GM12878 (cell line): ENCODE results near the gene SLC22A23. TPM values are rescaled to one million over a fixed set of nuclear protein-coding genes. Genes with fewer than 3 reads are reported as not detected.

ENCODE experiments used
- ATAC-seq: fragments of 200-7000 bp; cut with Tn5 transposase; 3 replicates; pipeline ENCODE4 v1.9.1; 2020; ENCODE audit warnings: mild to moderate bottlenecking, moderate library complexity
- BruUV-seq: library from RNA; stranded (reverse); fragments of 400-500 nt; replicated peaks from 2 replicates; lab custom pipeline; 2021; lab: Mats Ljungman, UMichigan
- CTCF ChIA-PET: fragments of 300-600 bp; sonication (Branson Sonifier 250); formaldehyde crosslinking; extraction: SDS; loops from one replicate; lab custom pipeline; 2021; ENCODE audit warnings: inconsistent platforms; lab: Yijun Ruan, JAX
- POLR2A ChIA-PET: fragments of 350-600 bp; formaldehyde crosslinking; extraction: SDS; loops from one replicate; lab custom pipeline; 2021; ENCODE audit warnings: inconsistent platforms; lab: Charles Lee
- RAD21 ChIA-PET: fragments of 300-600 bp; sonication (Branson Sonifier 250); formaldehyde crosslinking; loops from one replicate; lab custom pipeline; 2023; ENCODE audit warnings: antibody characterized with exemption; ENCODE audit not compliant: unreplicated experiment; lab: Charles Lee
- SMC1A ChIA-PET: fragments of 300-600 bp; sonication (Branson Sonifier 250); formaldehyde crosslinking; loops from one replicate; lab custom pipeline; 2023; ENCODE audit not compliant: unreplicated experiment, uncharacterized antibody; lab: Charles Lee
- DNase-seq: peaks from one replicate; pipeline ENCODE4 v3.0.0-alpha.2; 2011; ENCODE audit warnings: low read depth, low spot score
- FAIRE-seq: peaks from 3 replicates; lab custom pipeline; 2011; peaks lifted over from hg19 to GRCh38; lab: Jason Lieb, UNC
- H2AFZ ChIP-seq: 2 replicates; pipeline ENCODE4 v1.6.0; 2011; ENCODE audit warnings: low read depth, low read length, control low read depth; ENCODE audit not compliant: control insufficient read depth
- H3K27ac ChIP-seq: 2 replicates; pipeline ENCODE4 v1.5.1; 2011; ENCODE audit warnings: control low read depth; ENCODE audit not compliant: control insufficient read depth, insufficient read depth
- H3K27me3 ChIP-seq, 2 experiments: replicated peaks in 1 of 2; 2 replicates each; pipeline versions ENCODE4 v1.6.0 to v1.6.1; 2011; ENCODE audit warnings: low read length in 1 of 2; ENCODE audit not compliant: control insufficient read depth in 2 of 2, insufficient read depth in 2 of 2
- H3K36me3 ChIP-seq, 2 experiments: 2 replicates each; pipeline ENCODE4 v1.5.1; 2011; ENCODE audit warnings: low read length in 1 of 2; ENCODE audit not compliant: control insufficient read depth in 2 of 2, insufficient read depth in 2 of 2
- H3K4me1 ChIP-seq: 2 replicates; pipeline ENCODE4 v1.6.1; 2011; ENCODE audit warnings: mild to moderate bottlenecking, low read length, moderate library complexity, mixed read lengths; ENCODE audit not compliant: control insufficient read depth, insufficient read depth
- H3K4me2 ChIP-seq: 2 replicates; pipeline ENCODE4 v1.6.0; 2011; ENCODE audit warnings: control low read depth; ENCODE audit not compliant: control insufficient read depth, insufficient read depth
- H3K4me3 ChIP-seq: fragments of 200-600 bp; sonication (generic); 2 replicates; pipeline ENCODE4 v1.5.1; 2016
- H3K79me2 ChIP-seq: 2 replicates; pipeline ENCODE4 v1.6.0; 2011; ENCODE audit warnings: low read length; ENCODE audit not compliant: control insufficient read depth, insufficient read depth
- H3K9ac ChIP-seq: 2 replicates; pipeline ENCODE4 v1.8.0; 2011; ENCODE audit warnings: low read length, control low read depth, mixed read lengths; ENCODE audit not compliant: control insufficient read depth, insufficient read depth
- H3K9me3 ChIP-seq: replicated peaks from 3 replicates; pipeline ENCODE4 v1.5.1; 2011; ENCODE audit warnings: mild to moderate bottlenecking, low read length; ENCODE audit not compliant: control insufficient read depth, insufficient read depth
- H4K20me1 ChIP-seq: 2 replicates; pipeline ENCODE4 v1.6.0; 2011; ENCODE audit not compliant: control insufficient read depth, insufficient read depth
- CBFB ChIP-seq: IDR thresholded peaks from 2 replicates; pipeline ENCODE4 v1.6.1; 2016; ENCODE audit warnings: antibody characterized with exemption, low read depth
- CBX5 ChIP-seq: sonication (generic); IDR thresholded peaks from 2 replicates; pipeline ENCODE4 v1.6.1; 2016; ENCODE audit warnings: low read depth, moderate library complexity, mild to moderate bottlenecking, inconsistent platforms
- CHD1 ChIP-seq: IDR thresholded peaks from 2 replicates; pipeline ENCODE4 v1.6.1; 2012; ENCODE audit warnings: low read depth, low read length, improper control_type of control experiment
- ETV6 ChIP-seq, 2 experiments: fragments of 450-650 bp in 1 of 2; IDR thresholded peaks in 1 of 2; conservative IDR thresholded peaks in 1 of 2; 2 replicates each; pipeline ENCODE4 v1.6.1; 2014; ENCODE audit warnings: antibody characterized with exemption in 1 of 2, borderline replicate concordance in 1 of 2, low read depth in 1 of 2, mild to moderate bottlenecking in 1 of 2, moderate library complexity in 1 of 2
- GATAD2B ChIP-seq: fragments of 450-650 bp; conservative IDR thresholded peaks from 2 replicates; pipeline ENCODE4 v1.6.1; 2017; ENCODE audit warnings: low read depth, mild to moderate bottlenecking, moderate library complexity
- RAD21 ChIP-seq: IDR thresholded peaks from 2 replicates; pipeline ENCODE4 v1.6.1; 2011; ENCODE audit warnings: mild to moderate bottlenecking, low read depth, low read length, moderate library complexity; ENCODE audit not compliant: insufficient read depth
- SUPT20H ChIP-seq: IDR thresholded peaks from 2 replicates; pipeline ENCODE4 v1.6.1; 2011; ENCODE audit warnings: low read depth, mild to moderate bottlenecking, low read length, moderate library complexity, borderline replicate concordance; ENCODE audit not compliant: control insufficient read depth
- YY1 ChIP-seq: IDR thresholded peaks from 2 replicates; pipeline ENCODE4 v1.6.1; 2011; ENCODE audit warnings: low read depth, mild to moderate bottlenecking, low read length
- ZSCAN29 ChIP-seq: fragments of 450-650 bp; IDR thresholded peaks from 2 replicates; pipeline ENCODE4 v1.6.1; 2017; ENCODE audit warnings: mild to moderate bottlenecking, moderate library complexity
- WGBS: methylation state at CpG from one replicate; pipeline ENCODE4 v1.1.6; 2016; ENCODE audit warnings: low lambda C conversion rate; ENCODE audit not compliant: insufficient replicate concordance, insufficient coverage; ENCODE audit errors: missing lambda C conversion rate; 5-methylcytosine and 5-hydroxymethylcytosine counted together
- in situ Hi-C: fragments of 300-500 bp; cut with MboI; formaldehyde crosslinking; loops from 9 replicates; pipeline ENCODE4 v1.14.3; 2018; ENCODE audit warnings: mixed read lengths
- intact Hi-C: fragments of 100-400 bp; cut with micrococcal nuclease; formaldehyde crosslinking; loops from one replicate; pipeline ENCODE4 v1.14.2; 2022; ENCODE audit not compliant: unreplicated experiment
- polyA plus RNA-seq, 11 experiments: library from polyadenylated mRNA; depleted of rRNA in 4 of 11; unstranded in 6 of 11; stranded (reverse) in 5 of 11; fragments of >200 nt; fragmentation: Nextera tagmentation in 4 of 11; fragmentation: Illumina TruSeq in 1 of 11; extraction: Ambion mirVana in 4 of 11; extraction: Trizol in 1 of 11; gene quantifications; 1 replicate in 1 of 11; 2 replicates in 10 of 11; pipeline versions ENCODE4 v1.2.1 to v1.2.3, GENCODE V29; 2011 to 2016; ENCODE audit warnings: inconsistent platforms in 2 of 11, missing spikeins in 2 of 11, low read depth in 1 of 11
- total RNA-seq, 4 experiments: library from RNA; depleted of rRNA in 3 of 4; stranded (reverse); fragments of >200 nt in 3 of 4; fragmentation: Illumina TruSeq in 1 of 4; extraction: Trizol in 1 of 4; gene quantifications; 2 replicates each; pipeline versions ENCODE4 v1.2.1 to v1.2.3, GENCODE V29; 2013 to 2021
- TF ChIP-seq, protein P1 (sequence below): fragments of 450-650 bp; formaldehyde crosslinking; IDR thresholded peaks from 2 replicates; pipeline ENCODE4 v1.5.0; 2022; ENCODE audit warnings: mild to moderate bottlenecking, missing genetic modification characterization
- TF ChIP-seq, protein P2 (sequence below): fragments of 450-650 bp; IDR thresholded peaks from 2 replicates; pipeline ENCODE4 v1.6.1; 2017; ENCODE audit warnings: mild to moderate bottlenecking, low read depth, inconsistent platforms; ENCODE audit not compliant: poor library complexity, severe bottlenecking
- TF ChIP-seq, protein P3 (sequence below): IDR thresholded peaks from 2 replicates; pipeline ENCODE4 v1.6.1; 2012; ENCODE audit warnings: low read length, inconsistent platforms
- TF ChIP-seq, protein P4 (sequence below): fragments of 150-350 bp; IDR thresholded peaks from 2 replicates; pipeline ENCODE4 v1.6.1; 2014; ENCODE audit warnings: mild to moderate bottlenecking, low read depth, low read length
- TF ChIP-seq, protein P5 (sequence below): IDR thresholded peaks from 2 replicates; pipeline ENCODE4 v1.6.1; 2011; ENCODE audit warnings: low read depth, low read length, improper control_type of control experiment, borderline replicate concordance

Gene SLC22A23
- total and polyA plus RNA-seq, 10 of the 15 experiments (the other 5 are each of a cell fraction or from before 2014, with no cell fraction given), result 0.20 to 2.4 (median 0.74) TPM

DNA sequence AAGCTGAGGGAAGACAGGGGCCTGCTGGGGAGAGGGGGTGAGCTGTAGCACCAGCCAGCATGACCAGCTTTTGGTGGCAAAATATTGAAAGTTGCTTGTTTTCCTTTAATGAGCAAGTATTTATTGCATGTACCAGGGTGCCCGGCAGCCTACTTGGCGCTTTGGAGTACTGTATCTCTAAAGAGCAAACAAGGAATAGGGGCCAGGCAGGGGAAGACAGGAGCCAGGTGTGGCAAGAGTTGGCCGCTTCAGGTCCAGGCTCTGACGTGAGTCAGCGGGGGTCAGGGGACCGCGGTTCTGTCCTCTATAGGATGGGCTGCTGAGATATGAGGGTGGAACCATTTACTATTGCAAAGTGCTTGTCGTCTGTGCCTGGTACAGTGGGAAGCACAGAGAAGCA lies 135.0 kb downstream of the SLC22A23 start:
- intact Hi-C loops, result no loop called here
- Histone ChIP-seq H3K27ac (no peak overlapping the region), H3K27me3 (no peaks in the 10 kb centered on the region; a peak in 1 of 4 replicates), H3K79me2 (no peaks in the 10 kb centered on the region), H3K9me3 (no peaks in the 10 kb centered on the region), H4K20me1 (no peaks in the 10 kb centered on the region), H3K4me3 (no peak overlapping the region), H3K9ac (no peak overlapping the region), H3K4me2 (no peak overlapping the region), H3K4me1 (peaks cover 9% of the 10 kb centered on the region), H2AFZ (no peak overlapping the region), H3K36me3 (no peaks in the 10 kb centered on the region)
- DNase-seq, result no peak
- RAD21 ChIA-PET, result no interaction called here
- BruUV-seq, result no TSS peak
- WGBS, result 66% methylated on average over 8 of the region's 8 CpGs
- no peak for FAIRE-seq
- POLR2A ChIA-PET, result interaction anchor here (1.0 kb wide), 1 partner anchor 16 kb away, joined by 3 read pairs; no protein-coding TSS in a partner anchor
- TF ChIP-seq ZSCAN29 (no peak), CBX5 (no peak), CBFB (no peak), GATAD2B (no peak), YY1 (no peak), CHD1 (no peak), ETV6 (conservative IDR thresholded peaks at IDR 0.05 in 1 of 2, IDR thresholded peaks at IDR 0.05 in 1 of 2; ENCODE audit: borderline replicate concordance in 1 of 2, low read depth in 1 of 2) (no peak), SUPT20H (no peak), RAD21 (no peak)
- TF ChIP-seq, protein P1, sequence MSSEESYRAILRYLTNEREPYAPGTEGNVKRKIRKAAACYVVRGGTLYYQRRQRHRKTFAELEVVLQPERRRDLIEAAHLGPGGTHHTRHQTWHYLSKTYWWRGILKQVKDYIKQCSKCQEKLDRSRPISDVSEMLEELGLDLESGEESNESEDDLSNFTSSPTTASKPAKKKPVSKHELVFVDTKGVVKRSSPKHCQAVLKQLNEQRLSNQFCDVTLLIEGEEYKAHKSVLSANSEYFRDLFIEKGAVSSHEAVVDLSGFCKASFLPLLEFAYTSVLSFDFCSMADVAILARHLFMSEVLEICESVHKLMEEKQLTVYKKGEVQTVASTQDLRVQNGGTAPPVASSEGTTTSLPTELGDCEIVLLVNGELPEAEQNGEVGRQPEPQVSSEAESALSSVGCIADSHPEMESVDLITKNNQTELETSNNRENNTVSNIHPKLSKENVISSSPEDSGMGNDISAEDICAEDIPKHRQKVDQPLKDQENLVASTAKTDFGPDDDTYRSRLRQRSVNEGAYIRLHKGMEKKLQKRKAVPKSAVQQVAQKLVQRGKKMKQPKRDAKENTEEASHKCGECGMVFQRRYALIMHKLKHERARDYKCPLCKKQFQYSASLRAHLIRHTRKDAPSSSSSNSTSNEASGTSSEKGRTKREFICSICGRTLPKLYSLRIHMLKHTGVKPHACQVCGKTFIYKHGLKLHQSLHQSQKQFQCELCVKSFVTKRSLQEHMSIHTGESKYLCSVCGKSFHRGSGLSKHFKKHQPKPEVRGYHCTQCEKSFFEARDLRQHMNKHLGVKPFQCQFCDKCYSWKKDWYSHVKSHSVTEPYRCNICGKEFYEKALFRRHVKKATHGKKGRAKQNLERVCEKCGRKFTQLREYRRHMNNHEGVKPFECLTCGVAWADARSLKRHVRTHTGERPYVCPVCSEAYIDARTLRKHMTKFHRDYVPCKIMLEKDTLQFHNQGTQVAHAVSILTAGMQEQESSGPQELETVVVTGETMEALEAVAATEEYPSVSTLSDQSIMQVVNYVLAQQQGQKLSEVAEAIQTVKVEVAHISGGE (CRISPR knock-in tag), result no peak
- TF ChIP-seq, protein P2, sequence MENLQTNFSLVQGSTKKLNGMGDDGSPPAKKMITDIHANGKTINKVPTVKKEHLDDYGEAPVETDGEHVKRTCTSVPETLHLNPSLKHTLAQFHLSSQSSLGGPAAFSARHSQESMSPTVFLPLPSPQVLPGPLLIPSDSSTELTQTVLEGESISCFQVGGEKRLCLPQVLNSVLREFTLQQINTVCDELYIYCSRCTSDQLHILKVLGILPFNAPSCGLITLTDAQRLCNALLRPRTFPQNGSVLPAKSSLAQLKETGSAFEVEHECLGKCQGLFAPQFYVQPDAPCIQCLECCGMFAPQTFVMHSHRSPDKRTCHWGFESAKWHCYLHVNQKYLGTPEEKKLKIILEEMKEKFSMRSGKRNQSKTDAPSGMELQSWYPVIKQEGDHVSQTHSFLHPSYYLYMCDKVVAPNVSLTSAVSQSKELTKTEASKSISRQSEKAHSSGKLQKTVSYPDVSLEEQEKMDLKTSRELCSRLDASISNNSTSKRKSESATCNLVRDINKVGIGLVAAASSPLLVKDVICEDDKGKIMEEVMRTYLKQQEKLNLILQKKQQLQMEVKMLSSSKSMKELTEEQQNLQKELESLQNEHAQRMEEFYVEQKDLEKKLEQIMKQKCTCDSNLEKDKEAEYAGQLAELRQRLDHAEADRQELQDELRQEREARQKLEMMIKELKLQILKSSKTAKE, result no peak
- TF ChIP-seq, protein P3, sequence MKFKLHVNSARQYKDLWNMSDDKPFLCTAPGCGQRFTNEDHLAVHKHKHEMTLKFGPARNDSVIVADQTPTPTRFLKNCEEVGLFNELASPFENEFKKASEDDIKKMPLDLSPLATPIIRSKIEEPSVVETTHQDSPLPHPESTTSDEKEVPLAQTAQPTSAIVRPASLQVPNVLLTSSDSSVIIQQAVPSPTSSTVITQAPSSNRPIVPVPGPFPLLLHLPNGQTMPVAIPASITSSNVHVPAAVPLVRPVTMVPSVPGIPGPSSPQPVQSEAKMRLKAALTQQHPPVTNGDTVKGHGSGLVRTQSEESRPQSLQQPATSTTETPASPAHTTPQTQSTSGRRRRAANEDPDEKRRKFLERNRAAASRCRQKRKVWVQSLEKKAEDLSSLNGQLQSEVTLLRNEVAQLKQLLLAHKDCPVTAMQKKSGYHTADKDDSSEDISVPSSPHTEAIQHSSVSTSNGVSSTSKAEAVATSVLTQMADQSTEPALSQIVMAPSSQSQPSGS, result no peak
- TF ChIP-seq, protein P4, sequence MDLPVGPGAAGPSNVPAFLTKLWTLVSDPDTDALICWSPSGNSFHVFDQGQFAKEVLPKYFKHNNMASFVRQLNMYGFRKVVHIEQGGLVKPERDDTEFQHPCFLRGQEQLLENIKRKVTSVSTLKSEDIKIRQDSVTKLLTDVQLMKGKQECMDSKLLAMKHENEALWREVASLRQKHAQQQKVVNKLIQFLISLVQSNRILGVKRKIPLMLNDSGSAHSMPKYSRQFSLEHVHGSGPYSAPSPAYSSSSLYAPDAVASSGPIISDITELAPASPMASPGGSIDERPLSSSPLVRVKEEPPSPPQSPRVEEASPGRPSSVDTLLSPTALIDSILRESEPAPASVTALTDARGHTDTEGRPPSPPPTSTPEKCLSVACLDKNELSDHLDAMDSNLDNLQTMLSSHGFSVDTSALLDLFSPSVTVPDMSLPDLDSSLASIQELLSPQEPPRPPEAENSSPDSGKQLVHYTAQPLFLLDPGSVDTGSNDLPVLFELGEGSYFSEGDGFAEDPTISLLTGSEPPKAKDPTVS, result no peak
- TF ChIP-seq, protein P5, sequence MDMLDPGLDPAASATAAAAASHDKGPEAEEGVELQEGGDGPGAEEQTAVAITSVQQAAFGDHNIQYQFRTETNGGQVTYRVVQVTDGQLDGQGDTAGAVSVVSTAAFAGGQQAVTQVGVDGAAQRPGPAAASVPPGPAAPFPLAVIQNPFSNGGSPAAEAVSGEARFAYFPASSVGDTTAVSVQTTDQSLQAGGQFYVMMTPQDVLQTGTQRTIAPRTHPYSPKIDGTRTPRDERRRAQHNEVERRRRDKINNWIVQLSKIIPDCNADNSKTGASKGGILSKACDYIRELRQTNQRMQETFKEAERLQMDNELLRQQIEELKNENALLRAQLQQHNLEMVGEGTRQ, result no peak
- in situ Hi-C loops, result no loop called here
- SMC1A ChIA-PET, result interaction anchor here (1.0 to 6.5 kb wide), 4 partner anchors 10 to 61 kb away, joined by 3 to 41 read pairs (median 4); no protein-coding TSS in a partner anchor
- no peak for ATAC-seq
- CTCF ChIA-PET, result interaction anchor here (0.9 to 1.0 kb wide), 2 partner anchors 11 to 46 kb away, joined by 3 to 4 read pairs; no protein-coding TSS in a partner anchor
